ENCODE data around the gene RHEX.

RHEX gene

GRCh38 chr1:206131037-206131436 is 78.1 kb downstream of the RHEX start:
- no peak for TF ChIP-seq CTCF (IDR thresholded peaks at IDR 0.05; ENCODE audit: extremely low read depth, missing control alignments)

GRCh38 chr1:206133751-206134415 is 80.9 kb downstream of the RHEX start:
- no peak for TF ChIP-seq CTCF (IDR thresholded peaks at IDR 0.05; ENCODE audit: extremely low read depth, missing control alignments)
- DNase-seq (ENCODE audit: low spot score), result no peak

More at GRCh38 chr1:206131037-206131436, 78.1 kb downstream of the RHEX start:
- DNase-seq (ENCODE audit: low spot score), result no peak

- no peak for TF ChIP-seq CTCF (IDR thresholded peaks at IDR 0.05; ENCODE audit: extremely low read depth, missing control alignments)
- DNase-seq (ENCODE audit: low spot score), result no peak
Measured at GRCh38 chr1:206135248-206135647, 82.3 kb downstream of the RHEX start.

- DNase-seq (ENCODE audit: low spot score), result no peak
Measured at GRCh38 chr1:206136241-206136640, 83.3 kb downstream of the RHEX start.

GRCh38 chr1:206142011-206142410 is 89.0 kb downstream of the RHEX start:
- TF ChIP-seq CTCF (IDR thresholded peaks at IDR 0.05; ENCODE audit: extremely low read depth, missing control alignments), result no peak
- no peak for DNase-seq (ENCODE audit: low spot score)

More at GRCh38 chr1:206136241-206136640, 83.3 kb downstream of the RHEX start:
- TF ChIP-seq CTCF (IDR thresholded peaks at IDR 0.05; ENCODE audit: extremely low read depth, missing control alignments), result no peak

GRCh38 chr1:206142770-206143169 is 89.8 kb downstream of the RHEX start:
- TF ChIP-seq CTCF (IDR thresholded peaks at IDR 0.05; ENCODE audit: extremely low read depth, missing control alignments), result no peak

GRCh38 chr1:206143537-206144172 is 90.7 kb downstream of the RHEX start:
- DNase-seq (ENCODE audit: low spot score), result no peak

More at GRCh38 chr1:206142770-206143169, 89.8 kb downstream of the RHEX start:
- no peak for DNase-seq (ENCODE audit: low spot score)

More at GRCh38 chr1:206143537-206144172, 90.7 kb downstream of the RHEX start:
- TF ChIP-seq CTCF (IDR thresholded peaks at IDR 0.05; ENCODE audit: extremely low read depth, missing control alignments), result no peak

All from GM20000 (cell line).